Measurements from ENCODE around the gene G0S2. TPM values are rescaled to one million over a fixed set of nuclear protein-coding genes. Genes with fewer than 3 reads are reported as not detected.

Gene G0S2
- total and polyA plus RNA-seq, 4 donors: 44.6 to 696 (median 63.9) TPM

- 42 to 43% methylated on average over 3 of the region's 3 CpGs for WGBS, 2 donors
- Histone ChIP-seq H3K4me1 (ENCODE audit: control insufficient read depth in 5 of 5, insufficient read depth in 5 of 5, low read length in 5 of 5) (peaks cover 6 to 67% (median 35%) of the 10 kb centered on the region in 5 donors), H3K9me3 (ENCODE audit: control insufficient read depth in 4 of 4, insufficient read depth in 3 of 4, low read length in 3 of 4) (no peaks in the 10 kb centered on the region), H3K27ac (ENCODE audit: low read depth in 1 of 2, low read length in 1 of 2) (peak overlapping the region; percentile 37 to 55), H3K36me3 (ENCODE audit: control insufficient read depth in 4 of 4, insufficient read depth in 4 of 4, low read length in 4 of 4) (no peaks in the 10 kb centered on the region), H3K4me3 (no peak overlapping the region), H3K9ac (ENCODE audit: insufficient read depth in 1 of 2, low read length in 2 of 2) (no peak overlapping the region), H3K27me3 (ENCODE audit: control insufficient read depth in 3 of 3, insufficient read depth in 3 of 3, low read length in 2 of 3) (no peaks in the 10 kb centered on the region)
- ATAC-seq (ENCODE audit: insufficient read depth, low FRiP score) (no peak), DNase-seq (no peak)
- TF ChIP-seq CTCF (IDR thresholded peaks at IDR 0.05; ENCODE audit: control extremely low read depth, extremely low read depth): no peak
Observed at GRCh38 chr1:209642816-209643215, 32.4 kb upstream of the G0S2 start.

GRCh38 chr1:209643285-209644020 lies 31.8 kb upstream of the G0S2 start:
- peaks cover 7 to 73% (median 35%) of the 10 kb centered on the region in 5 donors for H3K4me1 ChIP-seq (ENCODE audit: control insufficient read depth in 5 of 5, insufficient read depth in 5 of 5, low read length in 5 of 5)
- peak; percentile 32 for ATAC-seq (ENCODE audit: insufficient read depth, low FRiP score)
- no peak overlapping the region for H3K9ac ChIP-seq (ENCODE audit: insufficient read depth in 1 of 2, low read length in 2 of 2)
- H3K4me3 ChIP-seq: no peak overlapping the region
- no peak for TF ChIP-seq CTCF (IDR thresholded peaks at IDR 0.05; ENCODE audit: control extremely low read depth, extremely low read depth)
- H3K36me3 ChIP-seq (ENCODE audit: control insufficient read depth in 4 of 4, insufficient read depth in 4 of 4, low read length in 4 of 4): no peaks in the 10 kb centered on the region
- no peaks in the 10 kb centered on the region for H3K27me3 ChIP-seq (ENCODE audit: control insufficient read depth in 3 of 3, insufficient read depth in 3 of 3, low read length in 2 of 3)
- H3K27ac ChIP-seq (ENCODE audit: low read depth in 1 of 2, low read length in 1 of 2): peak overlapping the region in 1 of 2 donors; percentile 55
- DNase-seq: peak; percentile 88 to 95 (median 94)
- no peaks in the 10 kb centered on the region for H3K9me3 ChIP-seq (ENCODE audit: control insufficient read depth in 4 of 4, insufficient read depth in 3 of 4, low read length in 3 of 4)
- WGBS, 2 donors: 39 to 67% methylated on average over 2 of the region's 2 CpGs

- no peak for TF ChIP-seq CTCF (IDR thresholded peaks at IDR 0.05; ENCODE audit: control extremely low read depth, extremely low read depth)
- DNase-seq: peak; percentile 67 to 90 (median 88)
- Histone ChIP-seq H3K9ac (ENCODE audit: insufficient read depth in 1 of 2, low read length in 2 of 2) (no peak overlapping the region), H3K27me3 (ENCODE audit: control insufficient read depth in 3 of 3, insufficient read depth in 3 of 3, low read length in 2 of 3) (no peaks in the 10 kb centered on the region), H3K4me1 (ENCODE audit: control insufficient read depth in 5 of 5, insufficient read depth in 5 of 5, low read length in 5 of 5) (peaks cover 13 to 84% (median 42%) of the 10 kb centered on the region in 5 donors), H3K27ac (ENCODE audit: low read depth in 1 of 2, low read length in 1 of 2) (peak overlapping the region; percentile 6 to 67), H3K36me3 (ENCODE audit: control insufficient read depth in 4 of 4, insufficient read depth in 4 of 4, low read length in 4 of 4) (no peaks in the 10 kb centered on the region), H3K9me3 (ENCODE audit: control insufficient read depth in 4 of 4, insufficient read depth in 3 of 4, low read length in 3 of 4) (no peaks in the 10 kb centered on the region), H3K4me3 (no peak overlapping the region)
- ATAC-seq (ENCODE audit: insufficient read depth, low FRiP score): no peak
- WGBS, 2 donors: 70 to 84% methylated on average over 16 of the region's 16 CpGs
Observed at GRCh38 chr1:209645574-209646452, 29.4 kb upstream of the G0S2 start.
